ENCODE results near the gene FAM227A.

DNA sequence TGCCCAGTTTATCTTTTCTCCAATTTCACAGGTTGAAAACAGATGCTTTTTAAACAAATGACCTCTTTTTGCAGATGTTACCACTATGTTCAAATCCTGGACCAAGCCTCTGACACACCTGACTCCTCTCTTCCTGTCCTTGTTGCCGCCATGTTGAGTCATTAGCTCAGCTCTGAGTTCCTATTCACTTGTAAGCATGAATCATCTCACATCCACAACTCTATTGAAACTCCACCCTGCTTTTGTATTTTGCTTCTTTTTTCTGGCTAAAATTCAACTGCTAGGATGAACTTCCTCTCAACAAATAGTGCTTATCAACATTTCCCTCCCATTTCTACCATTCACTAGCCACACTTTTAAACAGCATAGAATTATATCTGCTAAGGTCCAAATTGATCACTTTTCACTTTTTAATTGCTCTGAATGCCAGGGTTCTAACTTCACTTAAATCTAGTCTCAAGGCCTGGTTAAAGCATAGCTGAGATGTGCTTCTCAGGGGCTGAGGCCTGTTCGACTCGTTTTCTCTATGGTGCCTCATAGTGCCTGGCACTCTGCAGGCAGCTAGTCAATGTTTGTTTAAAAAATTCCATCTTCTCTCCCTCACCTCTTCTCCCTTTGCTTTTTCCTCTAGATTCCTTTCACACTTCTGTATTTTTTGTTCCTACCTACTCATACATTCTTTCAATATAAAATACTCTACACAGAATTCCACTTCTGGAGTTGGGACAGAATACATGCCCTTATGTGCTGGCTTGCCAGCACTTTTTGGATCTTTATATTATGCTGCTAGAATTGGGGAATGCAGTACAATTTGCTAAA lies 40.6 kb upstream of the FAM227A start:
- TF ChIP-seq, protein P1, sequence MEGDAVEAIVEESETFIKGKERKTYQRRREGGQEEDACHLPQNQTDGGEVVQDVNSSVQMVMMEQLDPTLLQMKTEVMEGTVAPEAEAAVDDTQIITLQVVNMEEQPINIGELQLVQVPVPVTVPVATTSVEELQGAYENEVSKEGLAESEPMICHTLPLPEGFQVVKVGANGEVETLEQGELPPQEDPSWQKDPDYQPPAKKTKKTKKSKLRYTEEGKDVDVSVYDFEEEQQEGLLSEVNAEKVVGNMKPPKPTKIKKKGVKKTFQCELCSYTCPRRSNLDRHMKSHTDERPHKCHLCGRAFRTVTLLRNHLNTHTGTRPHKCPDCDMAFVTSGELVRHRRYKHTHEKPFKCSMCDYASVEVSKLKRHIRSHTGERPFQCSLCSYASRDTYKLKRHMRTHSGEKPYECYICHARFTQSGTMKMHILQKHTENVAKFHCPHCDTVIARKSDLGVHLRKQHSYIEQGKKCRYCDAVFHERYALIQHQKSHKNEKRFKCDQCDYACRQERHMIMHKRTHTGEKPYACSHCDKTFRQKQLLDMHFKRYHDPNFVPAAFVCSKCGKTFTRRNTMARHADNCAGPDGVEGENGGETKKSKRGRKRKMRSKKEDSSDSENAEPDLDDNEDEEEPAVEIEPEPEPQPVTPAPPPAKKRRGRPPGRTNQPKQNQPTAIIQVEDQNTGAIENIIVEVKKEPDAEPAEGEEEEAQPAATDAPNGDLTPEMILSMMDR (IDR thresholded peaks at IDR 0.05; ENCODE audit: low read depth, low read length), result no peak
- TF ChIP-seq EZH2phosphoT487 (IDR thresholded peaks at IDR 0.05; ENCODE audit: low read depth), result no peak

Measured in OCI-LY3 (cell line).